ENCODE data around the gene PIPOX. TPM values are rescaled to one million over a fixed set of nuclear protein-coding genes. Genes with fewer than 3 reads are reported as not detected.

Gene PIPOX
- 1.6 and 10.5 TPM in 2 replicates for total RNA-seq (2014; rRNA removed; shearing (Covaris generic); ENCODE audit: low replicate concordance)

- DNase-seq (ENCODE audit: low read depth), result peak; percentile 38
- in situ Hi-C loops (cut with HindIII; ENCODE audit: low pct_unique_long_range_greater_than_20kb, low sequenced_read_pairs), result no loop called here
Observed at GRCh38 chr17:29042679-29043538, at the start of gene PIPOX. PIPOX (plus strand) TSS chr17:29043141; CDS start chr17:29043226, 85 bp downstream.

DNA sequence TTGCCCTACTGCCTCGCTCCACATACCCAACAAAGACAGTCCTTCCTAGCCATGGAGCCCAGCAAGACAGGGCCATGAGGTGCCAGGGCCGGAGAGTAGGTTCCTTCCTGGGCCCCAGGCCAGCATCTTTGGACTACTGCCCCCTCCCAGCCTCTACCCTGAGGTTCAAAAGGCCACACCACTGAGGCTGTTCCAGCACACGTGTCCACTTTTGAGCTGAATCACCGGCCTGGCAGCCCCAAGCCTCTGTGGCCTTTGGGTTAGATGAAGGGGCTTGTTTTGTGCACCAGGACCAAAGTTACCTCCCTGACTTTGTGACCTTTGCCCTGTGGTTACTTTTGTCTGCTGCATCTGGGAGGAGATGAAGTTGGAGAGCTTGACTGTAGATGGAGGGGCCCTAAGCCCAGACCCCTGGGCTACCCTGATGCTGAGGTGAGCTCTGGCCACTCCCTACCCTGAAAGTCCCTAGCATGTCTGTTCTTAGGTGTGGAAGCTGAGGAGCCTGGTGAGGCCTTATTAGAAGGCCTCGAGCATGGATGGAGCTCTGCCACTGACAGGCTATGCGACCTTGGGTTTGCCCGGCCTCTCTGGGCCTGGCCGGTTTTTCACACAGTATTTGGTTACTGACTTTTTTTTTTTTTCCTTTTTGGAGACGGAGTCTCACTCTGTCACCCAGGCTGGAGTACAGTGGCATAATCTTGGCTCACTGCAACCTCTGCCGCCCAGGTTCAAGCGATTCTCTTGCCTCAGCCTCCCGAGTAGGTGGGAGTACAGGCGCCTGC lies 49.1 kb upstream of the PIPOX start:
- no peak for DNase-seq (ENCODE audit: low read depth)
- in situ Hi-C loops (cut with HindIII; ENCODE audit: low pct_unique_long_range_greater_than_20kb, low sequenced_read_pairs), result no loop called here

- no peak for DNase-seq (ENCODE audit: low read depth)
- in situ Hi-C loops (cut with HindIII; ENCODE audit: low pct_unique_long_range_greater_than_20kb, low sequenced_read_pairs), result no loop called here
Observed at GRCh38 chr17:28996554-28997096, 46.3 kb upstream of the PIPOX start.

DNA sequence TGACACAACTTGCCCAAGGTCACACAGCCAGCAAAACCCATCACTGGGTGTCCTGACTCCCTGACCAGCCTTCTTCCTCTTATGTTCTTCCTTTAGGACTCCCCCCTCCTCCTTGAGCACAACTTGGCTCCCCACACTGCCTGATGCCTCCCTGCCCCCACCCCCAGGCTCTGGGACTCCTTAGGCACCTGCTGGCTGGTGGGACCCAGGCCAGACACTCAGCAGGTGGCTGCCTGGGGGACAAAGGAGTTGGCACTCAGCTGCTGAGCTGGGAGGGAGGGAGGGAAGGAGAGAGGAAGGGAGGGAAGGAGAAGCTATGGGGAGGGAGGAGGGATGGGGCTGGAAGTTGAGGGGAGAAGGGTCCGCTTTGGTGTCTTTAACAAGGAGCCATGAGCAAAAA lies 45.1 kb upstream of the PIPOX start:
- in situ Hi-C loops (cut with HindIII; ENCODE audit: low pct_unique_long_range_greater_than_20kb, low sequenced_read_pairs), result no loop called here
- DNase-seq (ENCODE audit: low read depth), result no peak

DNA sequence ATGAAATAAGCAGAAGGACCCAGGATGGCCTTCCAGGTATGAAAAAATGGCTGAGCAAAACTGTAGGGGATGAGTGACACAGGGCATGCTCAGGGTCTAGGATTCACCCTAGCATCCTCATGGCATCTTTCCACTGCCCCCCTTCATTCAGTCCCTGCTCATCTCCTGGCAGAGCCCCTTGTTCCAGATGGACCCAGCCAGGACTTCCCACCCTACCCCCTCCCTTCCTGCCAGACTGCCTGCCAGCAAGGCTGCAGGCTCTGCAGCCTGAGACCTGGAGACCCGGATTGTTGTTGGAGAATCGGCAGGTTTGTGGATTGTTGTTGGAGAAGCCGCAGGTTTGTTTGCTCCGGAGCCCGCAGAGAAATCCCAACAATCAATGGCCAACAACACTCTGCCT lies 43.7 kb upstream of the PIPOX start:
- in situ Hi-C loops (cut with HindIII; ENCODE audit: low pct_unique_long_range_greater_than_20kb, low sequenced_read_pairs), result no loop called here
- no peak for DNase-seq (ENCODE audit: low read depth)

DNA sequence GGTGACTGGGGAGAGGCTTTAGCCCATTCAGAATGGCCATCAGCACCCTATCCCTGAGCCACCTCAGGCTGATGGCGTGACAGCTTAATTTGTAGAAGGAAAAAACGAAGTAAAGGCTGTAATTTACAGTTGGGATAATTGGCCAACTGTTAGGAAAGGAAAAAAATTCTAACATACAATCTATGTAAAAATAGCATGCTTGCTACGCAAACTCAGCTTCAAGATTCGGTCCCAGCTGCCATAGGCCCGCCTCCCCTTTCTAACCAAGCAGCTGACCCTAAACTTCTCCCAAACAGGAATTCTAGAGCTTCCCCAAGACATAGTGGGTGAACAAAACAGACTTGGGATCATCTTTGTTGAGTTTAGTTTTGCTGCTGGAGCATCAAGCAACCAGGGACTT lies 42.0 kb upstream of the PIPOX start:
- DNase-seq (ENCODE audit: low read depth), result no peak
- in situ Hi-C loops (cut with HindIII; ENCODE audit: low pct_unique_long_range_greater_than_20kb, low sequenced_read_pairs), result no loop called here

DNA sequence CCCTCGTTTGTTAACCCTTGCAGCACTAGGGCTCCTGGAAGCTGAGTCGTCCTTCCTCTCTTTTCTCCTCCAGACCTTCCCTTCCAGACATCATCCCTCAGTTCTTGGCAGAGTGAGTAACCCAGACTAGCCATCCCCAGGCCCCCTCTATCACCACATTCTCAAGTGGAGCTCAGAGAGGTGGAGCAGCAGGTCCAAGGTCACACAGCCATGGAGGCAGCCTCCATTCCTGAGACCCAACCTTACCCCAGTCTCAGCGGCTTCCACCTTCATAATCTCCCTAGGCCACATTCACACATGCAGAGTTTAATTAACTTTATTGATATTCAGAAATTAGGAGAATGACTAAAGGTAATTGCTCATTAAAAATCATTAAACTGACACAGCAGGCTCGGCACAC lies 40.1 kb upstream of the PIPOX start:
- no peak for DNase-seq (ENCODE audit: low read depth)
- in situ Hi-C loops (cut with HindIII; ENCODE audit: low pct_unique_long_range_greater_than_20kb, low sequenced_read_pairs), result no loop called here

- in situ Hi-C loops (cut with HindIII; ENCODE audit: low pct_unique_long_range_greater_than_20kb, low sequenced_read_pairs), result no loop called here
- no peak for DNase-seq (ENCODE audit: low read depth)
Observed at GRCh38 chr17:29003289-29003688, 39.7 kb upstream of the PIPOX start.

GRCh38 chr17:29004081-29004692 lies 38.8 kb upstream of the PIPOX start:
- in situ Hi-C loops (cut with HindIII; ENCODE audit: low pct_unique_long_range_greater_than_20kb, low sequenced_read_pairs), result no loop called here
- no peak for DNase-seq (ENCODE audit: low read depth)

DNA sequence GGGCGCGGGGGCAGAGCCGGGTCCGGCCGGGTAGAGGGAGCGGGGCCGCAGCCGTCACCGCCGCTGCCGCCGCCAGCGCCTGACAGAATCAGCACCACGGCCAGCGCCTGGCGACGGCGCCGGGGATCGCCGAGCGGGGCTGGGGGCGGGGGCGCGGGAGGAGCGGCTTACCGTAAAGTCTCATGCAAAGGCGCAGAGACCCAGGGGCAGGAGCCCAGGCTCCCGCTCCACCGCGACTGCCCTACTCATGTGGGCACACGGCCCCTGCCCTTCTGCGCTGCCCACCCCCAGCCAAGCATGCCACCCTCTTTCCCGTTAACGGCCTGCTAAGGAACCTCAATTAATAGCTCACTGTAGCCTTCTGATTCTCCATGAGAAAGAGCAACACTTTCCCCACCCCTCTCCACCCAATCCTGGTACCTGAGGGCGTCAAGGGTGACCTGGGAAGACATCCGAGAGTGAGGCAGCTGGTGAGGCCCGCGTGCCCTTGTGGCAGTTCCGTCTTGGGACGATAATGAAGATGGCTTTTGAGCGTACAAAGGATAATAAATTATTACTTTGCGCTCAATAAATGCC lies 36.9 kb upstream of the PIPOX start, which contains the start of gene SEZ6:
SEZ6 (minus strand) TSS at position 98 of the 576 bp plus-strand sequence. CDS start 164 bp downstream, outside the sequence.
- peak; percentile 43 for DNase-seq (ENCODE audit: low read depth)

GRCh38 chr17:29007456-29007855 lies 35.5 kb upstream of the PIPOX start:
- in situ Hi-C loops (cut with HindIII; ENCODE audit: low pct_unique_long_range_greater_than_20kb, low sequenced_read_pairs), result no loop called here

More for the DNA sequence above, 36.9 kb upstream of the PIPOX start, which contains the start of gene SEZ6:
- in situ Hi-C loops (cut with HindIII; ENCODE audit: low pct_unique_long_range_greater_than_20kb, low sequenced_read_pairs), result no loop called here

GRCh38 chr17:29007860-29008455 lies 35.0 kb upstream of the PIPOX start:
- peak; percentile 38 for DNase-seq (ENCODE audit: low read depth)
- in situ Hi-C loops (cut with HindIII; ENCODE audit: low pct_unique_long_range_greater_than_20kb, low sequenced_read_pairs), result no loop called here

More at GRCh38 chr17:29007456-29007855, 35.5 kb upstream of the PIPOX start:
- no peak for DNase-seq (ENCODE audit: low read depth)

DNA sequence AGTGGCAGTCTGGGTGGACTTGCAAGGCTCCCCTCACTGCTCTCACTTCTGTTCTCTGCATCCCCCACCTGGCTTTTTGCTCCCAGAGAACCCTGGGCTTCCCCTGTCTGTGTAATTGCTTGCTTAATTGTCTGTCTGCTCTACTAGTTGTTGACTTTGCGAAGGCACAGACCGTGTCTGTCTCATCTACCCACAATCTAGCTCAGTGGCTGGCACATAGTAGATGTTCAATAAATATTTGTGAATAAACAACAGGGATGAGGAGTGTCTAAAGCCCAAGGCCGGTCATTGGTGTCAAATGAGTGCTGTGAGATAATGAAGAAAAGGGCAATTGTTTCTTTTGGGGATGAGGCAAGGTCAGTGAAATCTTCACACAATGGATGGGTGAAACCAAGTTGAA lies 34.4 kb upstream of the PIPOX start:
- DNase-seq (ENCODE audit: low read depth), result no peak
- in situ Hi-C loops (cut with HindIII; ENCODE audit: low pct_unique_long_range_greater_than_20kb, low sequenced_read_pairs), result no loop called here

GRCh38 chr17:29010129-29010528 lies 32.8 kb upstream of the PIPOX start:
- DNase-seq (ENCODE audit: low read depth), result no peak
- in situ Hi-C loops (cut with HindIII; ENCODE audit: low pct_unique_long_range_greater_than_20kb, low sequenced_read_pairs), result no loop called here

DNA sequence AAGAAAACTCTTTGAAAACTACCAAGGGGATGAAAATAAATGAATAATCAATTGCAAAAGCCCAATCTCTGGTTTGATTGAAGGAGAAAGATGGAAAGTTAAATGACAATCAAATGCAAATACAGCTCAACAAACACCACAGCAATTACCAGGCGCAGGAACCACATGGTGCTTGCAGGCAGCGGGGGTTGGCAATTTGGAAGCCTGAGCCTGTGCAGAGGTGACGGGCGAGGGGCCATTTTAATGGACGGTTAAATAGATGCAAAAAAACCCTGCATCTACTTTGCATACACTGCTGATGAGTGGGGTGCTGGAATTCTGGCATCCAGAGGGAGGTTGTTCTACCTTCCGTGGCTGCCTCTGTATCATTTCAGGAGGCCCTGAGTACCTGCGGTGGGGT lies 32.4 kb upstream of the PIPOX start:
- in situ Hi-C loops (cut with HindIII; ENCODE audit: low pct_unique_long_range_greater_than_20kb, low sequenced_read_pairs), result no loop called here
- DNase-seq (ENCODE audit: low read depth), result no peak

- DNase-seq (ENCODE audit: low read depth), result no peak
- in situ Hi-C loops (cut with HindIII; ENCODE audit: low pct_unique_long_range_greater_than_20kb, low sequenced_read_pairs), result no loop called here
Observed at GRCh38 chr17:29012535-29012934, 30.4 kb upstream of the PIPOX start.

DNA sequence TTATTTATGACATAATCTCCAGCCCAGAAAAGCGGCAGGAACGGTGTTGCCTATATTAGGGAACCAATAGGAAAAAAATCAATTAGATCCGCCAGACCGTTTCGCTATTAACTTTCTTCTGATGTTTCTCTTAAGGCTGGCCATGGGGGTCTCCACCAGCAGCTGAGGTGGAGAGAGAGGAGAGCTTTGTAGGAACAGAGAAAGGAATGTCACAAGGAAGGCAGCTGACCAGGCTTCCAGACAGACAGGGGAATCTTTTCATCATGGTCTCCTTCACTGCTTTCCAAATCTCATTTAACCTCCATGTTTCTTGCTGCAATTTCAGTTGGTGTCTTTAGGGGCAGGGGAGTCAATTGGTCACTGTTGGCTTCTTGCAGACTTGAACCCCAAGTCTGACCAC lies 28.2 kb upstream of the PIPOX start:
- DNase-seq (ENCODE audit: low read depth), result no peak
- in situ Hi-C loops (cut with HindIII; ENCODE audit: low pct_unique_long_range_greater_than_20kb, low sequenced_read_pairs), result no loop called here
